HFF-Myc (cell line): ENCODE data around the gene TRIM15.
A peak's percentile ranks its signal among the peaks of the same experiment; 100 is the strongest.

ENCODE experiments used
- DNase-seq: peaks from one replicate; pipeline ENCODE4 v3.0.0-alpha.2; 2011; ENCODE audit warnings: low read depth; ENCODE audit errors: extremely low read depth
- H3K4me3 ChIP-seq: replicated peaks from 2 replicates; pipeline ENCODE4 v1.5.1; 2011; ENCODE audit warnings: low read depth, mild to moderate bottlenecking, control low read depth, low read length
- TF ChIP-seq, protein P1 (sequence below): IDR thresholded peaks from 2 replicates; pipeline ENCODE4 v1.5.1; 2012; ENCODE audit warnings: mild to moderate bottlenecking, low read depth, low read length, control low read depth; ENCODE audit errors: missing control alignments

The TRIM15 gene

GRCh38 chr6:30171677-30172471 is 8.5 kb downstream of the TRIM15 start:
- no peak for DNase-seq
- TF ChIP-seq, protein P1, sequence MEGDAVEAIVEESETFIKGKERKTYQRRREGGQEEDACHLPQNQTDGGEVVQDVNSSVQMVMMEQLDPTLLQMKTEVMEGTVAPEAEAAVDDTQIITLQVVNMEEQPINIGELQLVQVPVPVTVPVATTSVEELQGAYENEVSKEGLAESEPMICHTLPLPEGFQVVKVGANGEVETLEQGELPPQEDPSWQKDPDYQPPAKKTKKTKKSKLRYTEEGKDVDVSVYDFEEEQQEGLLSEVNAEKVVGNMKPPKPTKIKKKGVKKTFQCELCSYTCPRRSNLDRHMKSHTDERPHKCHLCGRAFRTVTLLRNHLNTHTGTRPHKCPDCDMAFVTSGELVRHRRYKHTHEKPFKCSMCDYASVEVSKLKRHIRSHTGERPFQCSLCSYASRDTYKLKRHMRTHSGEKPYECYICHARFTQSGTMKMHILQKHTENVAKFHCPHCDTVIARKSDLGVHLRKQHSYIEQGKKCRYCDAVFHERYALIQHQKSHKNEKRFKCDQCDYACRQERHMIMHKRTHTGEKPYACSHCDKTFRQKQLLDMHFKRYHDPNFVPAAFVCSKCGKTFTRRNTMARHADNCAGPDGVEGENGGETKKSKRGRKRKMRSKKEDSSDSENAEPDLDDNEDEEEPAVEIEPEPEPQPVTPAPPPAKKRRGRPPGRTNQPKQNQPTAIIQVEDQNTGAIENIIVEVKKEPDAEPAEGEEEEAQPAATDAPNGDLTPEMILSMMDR: peak; percentile 14
- peak overlapping the region; percentile 5 for H3K4me3 ChIP-seq

DNA sequence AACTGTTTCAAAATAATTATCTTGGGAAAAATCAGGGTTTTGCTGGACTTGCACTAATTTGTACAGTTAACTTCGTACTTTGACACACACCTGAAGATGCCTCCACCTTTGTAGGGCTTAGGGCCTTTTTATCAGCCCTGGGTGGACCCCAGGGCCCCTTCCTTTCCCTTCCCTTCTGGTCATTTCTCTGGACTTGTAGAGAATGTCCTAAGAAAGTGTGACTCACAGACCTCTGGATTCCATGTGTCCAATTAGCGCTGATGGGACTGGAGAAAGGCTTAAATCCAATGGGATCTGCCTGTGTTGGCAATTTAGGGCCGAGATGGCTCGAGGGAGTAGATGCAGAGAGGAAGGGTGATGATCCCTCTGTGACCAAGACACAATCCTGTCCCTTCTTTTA is 9.3 kb downstream of the TRIM15 start:
- TF ChIP-seq, protein P1: no peak
- no peak overlapping the region for H3K4me3 ChIP-seq
- no peak for DNase-seq

DNA sequence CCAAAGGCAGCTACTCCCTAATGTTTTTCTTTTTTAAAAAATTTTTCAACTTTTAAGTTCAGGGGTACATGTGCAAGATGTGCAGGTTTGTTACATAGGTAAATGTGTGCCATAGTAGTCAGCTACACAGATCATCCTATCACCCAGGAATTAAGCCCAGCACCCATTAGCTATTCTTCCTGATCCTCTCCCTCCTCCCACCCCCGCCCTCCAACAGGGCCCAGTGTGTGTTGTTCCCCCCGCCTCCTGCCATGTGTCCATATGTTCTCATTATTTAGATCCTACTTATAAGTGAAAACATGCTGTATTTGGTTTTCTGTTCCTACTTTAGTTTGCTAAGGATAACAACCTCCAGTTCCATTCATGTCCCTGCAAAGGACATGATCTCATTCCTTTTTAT is 12.4 kb downstream of the TRIM15 start:
- no peak for DNase-seq
- no peak overlapping the region for H3K4me3 ChIP-seq
- TF ChIP-seq, protein P1: no peak

- DNase-seq: no peak
- TF ChIP-seq, protein P1: no peak
- no peak overlapping the region for H3K4me3 ChIP-seq
These were observed 15.5 kb downstream of the TRIM15 start for GRCh38 chr6:30178837-30179236.

GRCh38 chr6:30180145-30180544 is 16.8 kb downstream of the TRIM15 start:
- DNase-seq: no peak
- H3K4me3 ChIP-seq: no peak overlapping the region
- TF ChIP-seq, protein P1: no peak

DNA sequence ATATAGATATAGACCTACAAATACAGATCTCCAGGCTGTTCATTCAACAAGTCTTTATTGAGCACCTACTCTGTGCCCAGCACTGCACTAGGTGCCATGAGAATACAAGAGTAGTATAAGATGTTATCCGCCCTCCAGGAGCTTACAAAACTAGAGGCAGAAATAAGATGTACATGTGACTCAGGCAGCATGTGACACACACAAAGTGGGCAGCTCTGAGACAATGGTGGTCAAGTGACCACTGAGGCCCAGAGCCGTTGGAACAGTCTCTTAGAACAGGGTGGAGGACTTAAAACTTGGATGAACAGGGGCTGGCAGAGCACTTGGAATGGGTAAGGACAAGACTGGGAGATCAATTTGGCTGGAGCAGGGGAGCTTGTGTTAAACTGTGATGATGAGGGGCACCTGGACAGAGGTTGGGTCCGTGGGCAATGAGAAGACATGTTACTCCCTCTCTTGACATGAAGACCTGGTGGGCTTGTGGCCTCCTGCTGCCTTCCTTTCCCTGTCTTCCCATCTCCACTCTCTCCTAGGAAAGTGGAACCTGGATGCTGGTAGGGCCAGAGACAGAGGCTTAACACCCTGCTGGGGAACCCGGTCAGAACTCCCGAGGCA is 21.2 kb downstream of the TRIM15 start:
- TF ChIP-seq, protein P1: no peak
- no peak for DNase-seq
- H3K4me3 ChIP-seq: no peak overlapping the region
